OCI-LY7 (cell line): ENCODE results near the gene CAMK1. TPM values are rescaled to one million over a fixed set of nuclear protein-coding genes. Genes with fewer than 3 reads are reported as not detected.

Source experiments
- BruUV-seq: library from RNA; stranded (reverse); fragments of 400-500 nt; replicated peaks from 2 replicates; lab custom pipeline; 2021; lab: Mats Ljungman, UMichigan
- CTCF ChIA-PET: fragments of 300-600 bp; sonication (Branson Sonifier 250); formaldehyde crosslinking; loops from one replicate; lab custom pipeline; 2022; ENCODE audit warnings: antibody characterized with exemption; ENCODE audit not compliant: unreplicated experiment; lab: Charles Lee
- POLR2A ChIA-PET: fragments of 300-600 bp; sonication (Branson Sonifier 250); formaldehyde crosslinking; loops from one replicate; lab custom pipeline; 2022; ENCODE audit warnings: antibody characterized with exemption; lab: Charles Lee
- DNase-seq: peaks from one replicate; pipeline ENCODE4 v3.0.0-alpha.2; 2015; ENCODE audit warnings: low spot score
- H2AFZ ChIP-seq: fragments of 200-600 bp; sonication (generic), shearing (Covaris generic); 2 replicates; pipeline ENCODE4 v1.6.1; 2014; ENCODE audit warnings: mild to moderate bottlenecking, antibody characterized with exemption, low read length, moderate library complexity
- H3K27ac ChIP-seq: fragments of 200-600 bp; sonication (generic); 2 replicates; pipeline ENCODE4 v1.5.1; 2014; ENCODE audit warnings: mixed run types, low read depth, mild to moderate bottlenecking, moderate library complexity, low read length, inconsistent platforms; ENCODE audit not compliant: poor library complexity, severe bottlenecking
- H3K36me3 ChIP-seq: fragments of 200-600 bp; sonication (generic); 2 replicates; pipeline ENCODE4 v1.6.1; 2014; ENCODE audit warnings: mild to moderate bottlenecking, antibody characterized with exemption, low read length, moderate library complexity, mixed read lengths; ENCODE audit not compliant: insufficient read depth
- H3K4me1 ChIP-seq: fragments of 200-600 bp; sonication (generic); 2 replicates; pipeline ENCODE4 v1.5.1; 2014; ENCODE audit warnings: mild to moderate bottlenecking, low read length; ENCODE audit not compliant: insufficient read depth, poor library complexity, severe bottlenecking
- H3K4me2 ChIP-seq: fragments of 200-600 bp; sonication (generic); 2 replicates; pipeline ENCODE4 v1.6.1; 2014; ENCODE audit warnings: mild to moderate bottlenecking, low read length
- H3K4me3 ChIP-seq: fragments of 200-600 bp; sonication (generic); 2 replicates; pipeline ENCODE4 v1.5.1; 2014; ENCODE audit warnings: mild to moderate bottlenecking, low read depth, low read length; ENCODE audit not compliant: poor library complexity, severe bottlenecking
- H3K79me2 ChIP-seq: fragments of 200-600 bp; sonication (generic); 2 replicates; pipeline ENCODE4 v1.6.1; 2016; ENCODE audit warnings: low read depth, mild to moderate bottlenecking, low read length, moderate library complexity, mixed read lengths; ENCODE audit not compliant: insufficient read depth
- H3K9me2 ChIP-seq: fragments of 200-600 bp; sonication (generic); 2 replicates; pipeline ENCODE4 v1.6.1; 2016; ENCODE audit warnings: mild to moderate bottlenecking, low read length, mixed read lengths; ENCODE audit not compliant: insufficient read depth
- H3K9me3 ChIP-seq: fragments of 200-600 bp; sonication (generic); 2 replicates; pipeline ENCODE4 v1.6.1; 2014; ENCODE audit warnings: mild to moderate bottlenecking, mixed run types, low read length, mixed read lengths
- H4K20me1 ChIP-seq: fragments of 200-600 bp; sonication (generic); 2 replicates; pipeline ENCODE4 v1.6.1; 2014; ENCODE audit warnings: mild to moderate bottlenecking, antibody characterized with exemption, low read length, moderate library complexity, mixed read lengths; ENCODE audit not compliant: insufficient read depth
- EZH2phosphoT487 ChIP-seq: fragments of 200-600 bp; sonication (generic); IDR thresholded peaks from 2 replicates; pipeline ENCODE4 v1.6.1; 2018; ENCODE audit warnings: low read depth, borderline replicate concordance, mild to moderate bottlenecking, mixed run types, antibody characterized with exemption, low read length, moderate library complexity, mixed read lengths
- intact Hi-C: fragments of 100-400 bp; cut with micrococcal nuclease; formaldehyde crosslinking; loops from one replicate; pipeline ENCODE4 v1.10.0; 2022; ENCODE audit not compliant: unreplicated experiment
- total RNA-seq, 2 experiments: library from RNA; depleted of rRNA in 1 of 2; stranded (reverse); fragments of >200 nt in 1 of 2; shearing (Covaris generic) in 1 of 2; gene quantifications; 2 replicates each; pipeline ENCODE4 v1.2.3, GENCODE V29; 2014 to 2022
- TF ChIP-seq, protein P1 (sequence below): fragments of 200-600 bp; sonication (generic); conservative IDR thresholded peaks from 2 replicates; pipeline ENCODE4 v1.5.1; 2014; ENCODE audit warnings: mild to moderate bottlenecking, antibody characterized with exemption, low read length, moderate library complexity, mixed read lengths

Gene CAMK1
- total RNA-seq, 2 experiments from 2014 or later: not detected

DNA sequence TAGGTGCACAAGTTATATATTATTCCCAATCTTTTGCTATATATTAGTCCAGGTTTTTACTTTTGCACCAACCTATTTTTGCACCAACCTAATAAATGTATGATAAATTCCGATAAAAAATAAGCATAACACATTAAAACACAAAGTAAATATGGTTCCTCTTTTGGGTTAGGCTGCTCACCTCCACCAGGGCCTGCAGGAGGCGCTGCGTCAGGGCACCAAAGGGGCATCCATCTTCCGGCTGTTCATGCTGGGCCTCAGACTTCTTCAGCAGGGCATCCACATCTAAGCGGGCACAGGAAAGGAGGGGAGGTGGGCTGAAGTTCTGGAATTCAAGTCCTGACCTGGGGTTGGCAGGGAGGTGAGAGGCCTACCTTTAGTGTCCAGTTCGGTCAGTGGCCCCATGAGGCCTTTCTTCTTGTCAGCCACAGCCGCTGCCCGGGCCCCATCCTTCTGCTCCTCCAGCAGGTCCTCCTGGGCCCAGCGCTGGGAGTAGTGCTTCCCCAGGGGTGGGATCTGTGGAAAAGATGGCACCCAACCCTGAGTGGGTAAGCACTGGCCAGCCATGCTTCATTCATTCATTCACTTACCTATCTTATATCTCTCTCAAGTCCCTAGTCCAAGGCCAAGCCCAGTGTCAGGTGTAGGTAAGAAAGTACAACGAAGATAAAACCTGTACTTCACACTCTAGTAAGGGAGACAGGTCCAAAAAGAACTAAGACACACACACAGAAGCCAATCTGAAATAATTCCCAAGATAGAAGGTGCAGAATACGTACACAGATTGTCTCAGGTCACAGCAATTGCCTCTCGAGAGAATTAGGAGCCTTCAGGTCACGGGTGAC is 17.3 kb upstream of the CAMK1 start:
- H3K4me2 ChIP-seq: no peak overlapping the region
- intact Hi-C loops: no loop called here
- no peak for DNase-seq
- no peaks in the 10 kb centered on the region for H3K9me2 ChIP-seq
- H3K27ac ChIP-seq: peak overlapping the region; percentile 3
- peaks cover 29% of the 10 kb centered on the region for H3K4me1 ChIP-seq
- no peaks in the 10 kb centered on the region for H3K9me3 ChIP-seq
- H3K4me3 ChIP-seq: no peak overlapping the region
- CTCF ChIA-PET: no interaction called here
- BruUV-seq: no TSS peak
- H4K20me1 ChIP-seq: no peaks in the 10 kb centered on the region
- H3K36me3 ChIP-seq: peaks cover 68% of the 10 kb centered on the region
- no peak overlapping the region for H2AFZ ChIP-seq
- H3K79me2 ChIP-seq: peaks cover 13% of the 10 kb centered on the region; the same call in 1 of the 2 replicates
- TF ChIP-seq, protein P1, sequence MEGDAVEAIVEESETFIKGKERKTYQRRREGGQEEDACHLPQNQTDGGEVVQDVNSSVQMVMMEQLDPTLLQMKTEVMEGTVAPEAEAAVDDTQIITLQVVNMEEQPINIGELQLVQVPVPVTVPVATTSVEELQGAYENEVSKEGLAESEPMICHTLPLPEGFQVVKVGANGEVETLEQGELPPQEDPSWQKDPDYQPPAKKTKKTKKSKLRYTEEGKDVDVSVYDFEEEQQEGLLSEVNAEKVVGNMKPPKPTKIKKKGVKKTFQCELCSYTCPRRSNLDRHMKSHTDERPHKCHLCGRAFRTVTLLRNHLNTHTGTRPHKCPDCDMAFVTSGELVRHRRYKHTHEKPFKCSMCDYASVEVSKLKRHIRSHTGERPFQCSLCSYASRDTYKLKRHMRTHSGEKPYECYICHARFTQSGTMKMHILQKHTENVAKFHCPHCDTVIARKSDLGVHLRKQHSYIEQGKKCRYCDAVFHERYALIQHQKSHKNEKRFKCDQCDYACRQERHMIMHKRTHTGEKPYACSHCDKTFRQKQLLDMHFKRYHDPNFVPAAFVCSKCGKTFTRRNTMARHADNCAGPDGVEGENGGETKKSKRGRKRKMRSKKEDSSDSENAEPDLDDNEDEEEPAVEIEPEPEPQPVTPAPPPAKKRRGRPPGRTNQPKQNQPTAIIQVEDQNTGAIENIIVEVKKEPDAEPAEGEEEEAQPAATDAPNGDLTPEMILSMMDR: peak; percentile 82
- TF ChIP-seq EZH2phosphoT487: no peak
- POLR2A ChIA-PET: no interaction called here

DNA sequence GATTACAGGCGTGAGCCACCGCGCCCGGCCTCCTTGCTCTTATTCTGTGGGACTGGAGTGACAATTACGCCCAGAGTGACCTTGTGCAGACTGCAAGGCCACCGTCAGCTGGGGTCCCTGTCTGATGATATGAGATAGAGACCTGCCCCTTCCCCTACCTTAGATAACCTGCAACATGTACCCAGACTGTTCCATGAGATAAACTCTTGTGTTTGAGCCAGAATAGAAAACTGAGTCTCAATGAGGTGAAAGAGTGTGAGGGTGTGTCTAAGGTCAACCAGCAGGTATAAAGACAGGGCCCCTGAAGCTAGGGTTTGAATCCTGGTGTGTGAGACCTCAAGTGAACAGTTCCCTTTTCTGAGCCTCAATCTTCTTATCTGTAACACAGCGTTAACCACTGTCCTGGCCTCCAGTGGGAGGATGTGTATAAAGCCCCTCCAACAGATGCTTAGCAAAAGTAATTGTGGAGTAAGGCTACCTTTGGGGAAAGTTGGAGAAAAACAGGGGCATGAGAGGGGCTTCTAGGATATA is 16.5 kb upstream of the CAMK1 start:
- Histone ChIP-seq H3K4me1 (peaks cover 31% of the 10 kb centered on the region), H3K27ac (no peak overlapping the region), H3K4me2 (no peak overlapping the region), H2AFZ (no peak overlapping the region), H3K4me3 (no peak overlapping the region), H4K20me1 (no peaks in the 10 kb centered on the region), H3K9me3 (no peaks in the 10 kb centered on the region), H3K36me3 (peaks cover 74% of the 10 kb centered on the region), H3K79me2 (peaks cover 5% of the 10 kb centered on the region; the same call in 1 of the 2 replicates), H3K9me2 (no peaks in the 10 kb centered on the region)
- no TSS peak for BruUV-seq
- intact Hi-C loops: no loop called here
- ChIA-PET CTCF (no interaction called here), POLR2A (no interaction called here)
- no peak for TF ChIP-seq EZH2phosphoT487
- TF ChIP-seq, protein P1: no peak
- no peak for DNase-seq

DNA sequence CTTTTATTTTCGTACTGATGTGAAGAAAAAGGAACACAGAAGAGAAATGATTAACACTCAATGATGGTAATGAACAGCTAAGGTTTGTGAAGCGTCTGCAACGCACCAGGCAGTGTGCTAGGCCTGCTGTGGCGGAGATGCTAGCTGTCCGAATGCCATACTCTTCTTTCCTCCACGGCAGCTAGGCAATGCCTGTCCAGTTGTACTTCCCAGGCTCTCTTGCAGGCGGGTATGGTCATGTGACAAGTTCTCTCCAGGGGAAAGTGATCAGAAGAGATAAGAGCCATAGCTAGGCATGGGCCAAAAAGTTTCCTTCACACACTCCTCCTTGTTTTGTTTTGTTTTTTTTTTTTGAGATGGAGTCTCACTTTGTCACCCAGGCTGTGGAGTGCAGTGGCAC is 15.9 kb upstream of the CAMK1 start:
- no peak overlapping the region for H2AFZ ChIP-seq
- no peaks in the 10 kb centered on the region for H3K9me3 ChIP-seq
- no peak overlapping the region for H3K27ac ChIP-seq
- no peak for DNase-seq
- peaks cover 31% of the 10 kb centered on the region for H3K4me1 ChIP-seq
- peaks cover 75% of the 10 kb centered on the region for H3K36me3 ChIP-seq
- ChIA-PET POLR2A (no interaction called here), CTCF (no interaction called here)
- H4K20me1 ChIP-seq: no peaks in the 10 kb centered on the region
- H3K4me3 ChIP-seq: no peak overlapping the region
- intact Hi-C loops: no loop called here
- H3K4me2 ChIP-seq: no peak overlapping the region
- TF ChIP-seq, protein P1: no peak
- no peak for TF ChIP-seq EZH2phosphoT487
- H3K79me2 ChIP-seq: no peaks in the 10 kb centered on the region
- BruUV-seq: no TSS peak
- H3K9me2 ChIP-seq: no peaks in the 10 kb centered on the region
